GM23248 (cell line): ENCODE measurements around the gene PAXIP1. TPM values are rescaled to one million over a fixed set of nuclear protein-coding genes. Genes with fewer than 3 reads are reported as not detected.

Experiments
- DNase-seq: peaks from one replicate; pipeline ENCODE4 v3.0.0-alpha.2; 2015
- H2AFZ ChIP-seq: fragments of 200-600 bp; sonication (generic); 2 replicates; pipeline ENCODE4 v1.6.1; 2016; ENCODE audit warnings: antibody characterized with exemption
- H3F3A ChIP-seq: fragments of 200-600 bp; sonication (generic); 2 replicates; pipeline ENCODE4 v1.6.1; 2016; ENCODE audit warnings: mild to moderate bottlenecking, antibody characterized with exemption, mixed run types; ENCODE audit not compliant: insufficient read depth
- H3K27ac ChIP-seq: fragments of 200-600 bp; sonication (generic); 2 replicates; pipeline ENCODE4 v1.5.1; 2016; ENCODE audit warnings: mild to moderate bottlenecking
- H3K27me3 ChIP-seq: fragments of 200-600 bp; sonication (generic); replicated peaks from 2 replicates; pipeline ENCODE4 v1.6.1; 2016; ENCODE audit warnings: mild to moderate bottlenecking; ENCODE audit not compliant: insufficient read depth
- H3K36me3 ChIP-seq: fragments of 200-600 bp; sonication (generic); 2 replicates; pipeline ENCODE4 v1.6.1; 2016; ENCODE audit warnings: low read depth, mild to moderate bottlenecking
- H3K4me1 ChIP-seq: fragments of 200-600 bp; sonication (generic); 2 replicates; pipeline ENCODE4 v1.6.1; 2016; ENCODE audit warnings: mild to moderate bottlenecking; ENCODE audit not compliant: insufficient read depth
- H3K4me2 ChIP-seq: fragments of 200-600 bp; sonication (generic); one replicate; pipeline ENCODE4 v1.6.1; 2016; ENCODE audit warnings: mild to moderate bottlenecking; ENCODE audit not compliant: unreplicated experiment
- H3K4me3 ChIP-seq: fragments of 200-600 bp; sonication (generic); 2 replicates; pipeline ENCODE4 v1.5.1; 2016; ENCODE audit warnings: mild to moderate bottlenecking
- H3K79me2 ChIP-seq: fragments of 200-600 bp; sonication (generic); 2 replicates; pipeline ENCODE4 v1.6.1; 2016; ENCODE audit warnings: mild to moderate bottlenecking; ENCODE audit not compliant: insufficient read depth
- H3K9ac ChIP-seq: fragments of 200-600 bp; sonication (generic); 2 replicates; pipeline ENCODE4 v1.6.1; 2016; ENCODE audit warnings: mild to moderate bottlenecking
- H3K9me2 ChIP-seq: fragments of 200-600 bp; sonication (generic); 2 replicates; pipeline ENCODE4 v1.6.1; 2016; ENCODE audit warnings: mixed run types, mild to moderate bottlenecking, moderate library complexity; ENCODE audit not compliant: insufficient read depth
- H3K9me3 ChIP-seq: fragments of 200-600 bp; sonication (generic); one replicate; pipeline ENCODE4 v1.6.1; 2017; ENCODE audit warnings: low read depth
- H4K20me1 ChIP-seq: fragments of 200-600 bp; sonication (generic); 2 replicates; pipeline ENCODE4 v1.6.0; 2016; ENCODE audit not compliant: insufficient read depth
- EZH2 ChIP-seq: fragments of 200-600 bp; sonication (generic); IDR thresholded peaks from 2 replicates; pipeline ENCODE4 v1.6.1; 2018; ENCODE audit warnings: antibody characterized with exemption, mild to moderate bottlenecking; ENCODE audit not compliant: insufficient read depth, poor library complexity, severe bottlenecking
- EZH2phosphoT487 ChIP-seq: fragments of 200-600 bp; sonication (generic); IDR thresholded peaks from 2 replicates; pipeline ENCODE4 v1.6.1; 2018; ENCODE audit warnings: antibody characterized with exemption, moderate library complexity, mild to moderate bottlenecking, low read depth; ENCODE audit not compliant: insufficient read depth
- WGBS, 2 experiments: methylation state at CpG; one replicate each; pipeline ENCODE4 v1.1.6; 2015 to 2017; ENCODE audit warnings: low lambda C conversion rate in 2 of 2, low coverage in 1 of 2; ENCODE audit errors: missing lambda C conversion rate in 2 of 2; 5-methylcytosine and 5-hydroxymethylcytosine counted together
- in situ Hi-C: fragments of 300-500 bp; cut with MboI; formaldehyde crosslinking; loops from 2 replicates; pipeline ENCODE4 v1.15.0; 2020
- polyA plus RNA-seq: library from polyadenylated mRNA; unstranded; fragments of >200 nt; fragmentation: Nextera tagmentation; extraction: Ambion mirVana; gene quantifications from 2 replicates; pipeline ENCODE4 v1.2.1, GENCODE V29; 2016
- total RNA-seq: library from RNA; depleted of rRNA; stranded (reverse); fragments of >200 nt; shearing (Covaris generic); gene quantifications from 2 replicates; pipeline ENCODE4 v1.2.3, GENCODE V29; 2014

PAXIP1 gene
- total and polyA plus RNA-seq, 2 experiments from 2014 or later = 1.8 to 5.8 TPM

DNA sequence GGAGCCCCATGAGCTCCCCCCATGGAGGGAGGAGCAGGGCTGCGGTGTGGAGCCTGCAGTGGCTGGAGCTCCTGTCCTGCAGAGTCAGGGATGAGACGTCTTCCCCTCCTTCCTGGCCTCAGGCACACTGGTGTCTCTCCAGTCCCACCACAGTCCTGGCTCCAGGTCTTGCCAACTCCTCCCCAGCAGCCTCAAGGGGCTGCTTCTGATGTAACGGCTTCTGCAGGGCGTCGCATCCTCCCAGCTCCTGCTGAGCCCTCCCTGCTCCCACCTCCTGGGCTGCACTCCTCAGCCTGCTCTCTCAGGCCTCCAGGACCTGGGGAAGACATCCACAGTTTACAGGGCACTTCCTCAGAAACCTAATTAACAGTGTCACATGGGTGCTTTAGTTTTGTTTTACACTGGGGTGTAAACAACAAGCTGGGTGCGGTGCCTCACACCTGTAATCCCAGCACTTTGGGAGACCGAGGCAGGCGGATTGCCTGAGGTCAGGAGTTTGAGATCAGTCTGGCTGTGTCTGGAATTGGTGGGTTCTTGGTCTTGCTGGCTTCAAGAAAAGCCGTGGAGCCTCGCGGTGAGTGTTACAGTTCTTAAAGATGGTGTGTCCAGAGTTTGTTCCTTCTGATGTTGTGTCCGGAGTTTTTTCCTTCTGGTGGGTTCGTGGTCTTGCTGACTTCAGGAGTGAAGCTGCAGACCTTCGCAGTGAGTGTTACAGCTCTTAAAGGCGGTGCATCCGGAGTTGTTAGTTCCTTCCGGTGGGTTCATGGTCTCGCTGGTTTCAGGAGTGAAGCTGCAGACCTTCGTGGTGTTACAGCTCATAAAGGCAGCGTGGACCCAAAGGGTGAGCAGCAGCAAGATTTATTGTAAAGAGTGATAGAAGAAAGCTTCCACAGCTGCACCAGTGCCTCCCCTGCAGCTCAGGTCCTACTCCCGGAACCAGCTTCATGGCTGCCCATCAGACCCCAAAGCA, 95.0 kb downstream of the PAXIP1 start:
- Histone ChIP-seq H3K79me2 (no peaks in the 10 kb centered on the region), H3K9ac (no peak overlapping the region), H3K36me3 (no peaks in the 10 kb centered on the region), H3K4me2 (no peak overlapping the region), H3K4me3 (no peak overlapping the region), H3K9me2 (no peaks in the 10 kb centered on the region), H3K4me1 (no peaks in the 10 kb centered on the region), H4K20me1 (no peaks in the 10 kb centered on the region), H3K27ac (no peak overlapping the region), H3F3A (no peaks in the 10 kb centered on the region), H3K27me3 (no peaks in the 10 kb centered on the region), H3K9me3 (no peaks in the 10 kb centered on the region), H2AFZ (no peak overlapping the region)
- in situ Hi-C loops = loop anchor here (10.0 to 25.0 kb wide), 2 partner anchors 437 to 854 kb away; no protein-coding TSS in a partner anchor
- 39 to 40% methylated on average over 21 of the region's 21 CpGs for WGBS, 2 experiments
- DNase-seq = no peak
- no peak for TF ChIP-seq EZH2phosphoT487
- no peak for TF ChIP-seq EZH2

DNA sequence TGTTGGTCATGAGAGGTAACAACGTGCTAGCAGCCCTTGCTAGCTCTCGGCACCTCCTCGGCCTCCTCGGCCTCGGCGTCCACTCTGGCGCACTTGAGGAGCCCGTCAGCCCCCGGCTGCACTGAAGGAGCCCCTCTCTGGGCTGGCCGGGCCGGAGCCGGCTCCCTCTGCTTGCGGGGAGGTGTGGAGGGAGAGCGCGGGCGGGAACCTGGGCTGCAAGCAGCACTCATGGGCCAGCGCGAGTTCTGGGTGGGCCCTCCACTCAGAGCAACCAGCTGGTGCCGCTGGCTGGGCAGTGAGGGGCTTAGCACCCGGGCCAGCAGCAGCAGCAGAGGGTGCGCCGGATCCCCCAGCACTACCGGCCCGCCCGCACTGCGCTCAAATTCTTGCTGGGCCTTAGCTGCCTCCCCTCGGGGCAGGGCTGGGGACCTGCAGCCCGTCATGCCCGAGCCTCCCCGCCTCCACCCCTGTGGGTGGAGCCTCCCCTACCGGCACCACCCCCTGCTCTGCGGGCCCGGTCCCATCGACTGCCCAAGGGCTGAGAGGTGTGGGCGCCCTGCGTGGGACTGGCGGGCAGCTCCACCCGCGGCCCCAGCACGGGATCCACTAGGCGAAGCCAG, 96.1 kb downstream of the PAXIP1 start:
- TF ChIP-seq EZH2phosphoT487 = no peak
- TF ChIP-seq EZH2 = no peak
- Histone ChIP-seq H3K9ac (no peak overlapping the region), H3F3A (no peaks in the 10 kb centered on the region), H3K4me2 (no peak overlapping the region), H3K27ac (no peak overlapping the region), H4K20me1 (no peaks in the 10 kb centered on the region), H3K36me3 (no peaks in the 10 kb centered on the region), H2AFZ (no peak overlapping the region), H3K4me1 (no peaks in the 10 kb centered on the region), H3K9me2 (no peaks in the 10 kb centered on the region), H3K79me2 (no peaks in the 10 kb centered on the region), H3K4me3 (no peak overlapping the region), H3K9me3 (no peaks in the 10 kb centered on the region), H3K27me3 (no peaks in the 10 kb centered on the region)
- 71 to 75% methylated on average over 22 to 34 of the region's 41 CpGs for WGBS, 2 experiments
- in situ Hi-C loops = loop anchor here (10.0 to 25.0 kb wide), 2 partner anchors 438 to 855 kb away; no protein-coding TSS in a partner anchor
- no peak for DNase-seq

DNA sequence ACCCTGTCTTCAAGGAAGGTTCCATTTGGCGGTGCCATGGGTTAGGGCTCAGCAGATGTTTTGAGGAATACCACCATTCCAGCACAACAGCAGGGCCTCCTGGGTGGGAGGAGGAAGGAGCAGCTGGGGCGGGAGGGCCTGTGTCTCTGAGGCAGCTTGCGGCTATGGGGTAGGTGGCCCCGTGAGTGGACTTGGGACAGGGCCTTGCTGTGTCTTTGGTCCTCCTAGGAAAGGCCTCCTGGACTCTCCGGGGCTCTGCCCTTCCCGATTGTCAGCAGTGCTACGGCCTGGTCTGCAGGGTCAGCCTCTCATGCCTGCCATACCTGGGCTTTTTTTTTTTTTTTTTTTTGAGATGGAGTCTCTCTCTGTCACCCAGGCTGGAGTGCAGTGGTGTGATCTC, 96.7 kb downstream of the PAXIP1 start:
- DNase-seq = no peak
- H3K4me3 ChIP-seq = no peak overlapping the region
- H3K9me3 ChIP-seq = no peaks in the 10 kb centered on the region
- TF ChIP-seq EZH2phosphoT487 = no peak
- TF ChIP-seq EZH2 = no peak
- H3K9me2 ChIP-seq = no peaks in the 10 kb centered on the region
- H4K20me1 ChIP-seq = no peaks in the 10 kb centered on the region
- WGBS, 2 experiments = 52 to 67% methylated on average over 7 of the region's 7 CpGs
- H3K36me3 ChIP-seq = no peaks in the 10 kb centered on the region
- no peak overlapping the region for H3K9ac ChIP-seq
- no peak overlapping the region for H3K27ac ChIP-seq
- in situ Hi-C loops = loop anchor here (10.0 to 25.0 kb wide), 2 partner anchors 439 to 856 kb away; no protein-coding TSS in a partner anchor
- H3K4me1 ChIP-seq = no peaks in the 10 kb centered on the region
- H3K4me2 ChIP-seq = no peak overlapping the region
- no peak overlapping the region for H2AFZ ChIP-seq
- H3K79me2 ChIP-seq = no peaks in the 10 kb centered on the region
- H3F3A ChIP-seq = no peaks in the 10 kb centered on the region
- no peaks in the 10 kb centered on the region for H3K27me3 ChIP-seq

DNA sequence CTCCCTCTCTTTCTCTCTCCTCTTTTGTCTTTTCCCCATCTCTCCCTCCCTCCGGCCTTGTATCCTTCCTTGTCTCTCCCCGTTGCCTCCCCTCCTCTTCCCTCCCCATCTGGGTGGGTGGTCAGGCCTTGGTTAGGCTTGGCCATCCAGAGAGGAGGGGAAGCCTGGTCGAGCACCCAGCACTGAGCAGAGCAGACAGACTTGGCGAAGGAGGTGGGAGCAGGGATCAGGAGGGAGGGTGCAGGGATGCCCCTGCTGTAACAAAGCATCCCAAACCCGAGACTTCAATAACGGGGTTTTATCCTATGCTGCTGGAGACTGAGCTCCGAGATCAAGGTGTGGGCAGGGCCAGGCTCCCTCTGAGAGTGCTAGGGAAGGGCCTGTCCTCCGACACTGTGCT, 97.3 kb downstream of the PAXIP1 start:
- in situ Hi-C loops = loop anchor here (10.0 to 25.0 kb wide), 2 partner anchors 439 to 857 kb away; no protein-coding TSS in a partner anchor
- Histone ChIP-seq H3K4me3 (no peak overlapping the region), H3K9ac (no peak overlapping the region), H2AFZ (no peak overlapping the region), H3K36me3 (no peaks in the 10 kb centered on the region), H3K27ac (no peak overlapping the region), H3K9me3 (no peaks in the 10 kb centered on the region), H3F3A (no peaks in the 10 kb centered on the region), H3K9me2 (no peaks in the 10 kb centered on the region), H3K4me2 (no peak overlapping the region), H3K79me2 (no peaks in the 10 kb centered on the region), H4K20me1 (no peaks in the 10 kb centered on the region), H3K4me1 (no peaks in the 10 kb centered on the region), H3K27me3 (no peaks in the 10 kb centered on the region)
- TF ChIP-seq EZH2phosphoT487 = no peak
- TF ChIP-seq EZH2 = no peak
- DNase-seq = no peak
- WGBS, 2 experiments = 37% methylated on average over 7 to 8 of the region's 8 CpGs
